GM18502 (cell line): ENCODE results near the gene CALR3.
A peak's percentile ranks its signal among the peaks of the same experiment; 100 is the strongest.
"Not testable (repeated sequence)": the region's sequence is repeated elsewhere in the genome, so short reads cannot be mapped to it uniquely, and the experiment has no call there.

ENCODE experiments used
- ATAC-seq: cut with Tn5 transposase; IDR thresholded peaks from one replicate; pipeline ENCODE4 v1.9.1; 2021; ENCODE audit warnings: mild to moderate bottlenecking; ENCODE audit not compliant: unreplicated experiment, poor library complexity

The CALR3 gene

GRCh38 chr19:16458391-16459341 is 37.3 kb downstream of the CALR3 start:
- no peak for ATAC-seq

GRCh38 chr19:16457954-16458331 is 38.0 kb downstream of the CALR3 start:
- ATAC-seq, result no peak

DNA sequence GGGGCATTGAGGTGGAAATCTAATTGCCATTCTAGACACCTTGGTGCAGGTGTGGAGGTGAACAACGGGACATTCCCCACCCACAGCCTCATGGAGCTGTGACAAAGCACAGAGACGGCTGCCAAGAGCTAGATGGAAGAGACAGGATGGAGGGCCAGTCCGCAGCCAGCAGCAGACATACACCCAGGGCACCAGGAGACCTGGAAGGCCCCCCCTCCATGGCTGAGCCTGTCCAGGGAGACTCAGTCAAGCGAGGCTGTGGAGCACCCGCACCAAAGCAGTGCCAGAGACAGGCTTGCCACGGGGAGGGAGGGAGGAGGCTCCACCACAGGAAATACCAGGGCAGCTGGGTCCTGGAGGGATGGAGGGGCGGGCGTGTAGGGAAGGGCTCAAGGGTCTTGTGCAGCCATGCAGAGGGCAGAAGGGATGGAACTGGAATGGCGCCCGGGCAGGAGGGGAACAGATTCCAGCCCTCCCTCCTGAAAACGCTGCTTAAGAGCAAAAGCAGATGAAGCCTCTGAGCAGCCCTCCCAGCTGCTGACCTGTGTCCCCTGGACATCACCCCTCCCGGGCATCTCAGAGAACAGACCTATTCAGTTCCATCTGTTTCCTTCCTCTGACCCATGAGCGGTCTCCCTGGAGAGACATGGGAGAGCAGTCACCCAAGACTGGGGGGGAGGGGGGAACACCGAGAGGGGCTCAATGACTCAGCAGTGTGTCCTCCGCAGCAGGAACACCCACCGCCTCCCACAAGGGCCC is 38.6 kb downstream of the CALR3 start:
- ATAC-seq, result no peak

- no peak for ATAC-seq
Observed at GRCh38 chr19:16456652-16457194, 39.2 kb downstream of the CALR3 start.

DNA sequence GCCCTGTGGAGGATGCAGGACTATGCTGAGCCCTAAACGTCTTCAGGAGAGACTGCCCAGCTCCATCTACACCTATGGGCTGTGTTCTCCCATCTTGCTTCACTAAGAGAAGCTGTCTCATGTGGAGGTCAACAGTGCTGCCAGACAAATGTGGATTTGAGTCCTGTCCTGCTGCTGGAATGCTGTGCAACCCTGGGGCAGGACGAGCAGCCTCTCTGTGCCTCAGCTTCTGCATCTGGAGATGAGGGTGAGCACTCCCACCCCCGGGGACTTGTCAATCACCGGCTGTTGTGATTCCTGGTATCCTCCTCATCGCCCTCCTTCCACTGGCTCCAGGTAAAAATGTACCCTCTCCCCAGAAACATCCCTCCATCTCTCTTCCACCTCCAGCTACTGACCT is 40.5 kb downstream of the CALR3 start:
- ATAC-seq, result no peak

DNA sequence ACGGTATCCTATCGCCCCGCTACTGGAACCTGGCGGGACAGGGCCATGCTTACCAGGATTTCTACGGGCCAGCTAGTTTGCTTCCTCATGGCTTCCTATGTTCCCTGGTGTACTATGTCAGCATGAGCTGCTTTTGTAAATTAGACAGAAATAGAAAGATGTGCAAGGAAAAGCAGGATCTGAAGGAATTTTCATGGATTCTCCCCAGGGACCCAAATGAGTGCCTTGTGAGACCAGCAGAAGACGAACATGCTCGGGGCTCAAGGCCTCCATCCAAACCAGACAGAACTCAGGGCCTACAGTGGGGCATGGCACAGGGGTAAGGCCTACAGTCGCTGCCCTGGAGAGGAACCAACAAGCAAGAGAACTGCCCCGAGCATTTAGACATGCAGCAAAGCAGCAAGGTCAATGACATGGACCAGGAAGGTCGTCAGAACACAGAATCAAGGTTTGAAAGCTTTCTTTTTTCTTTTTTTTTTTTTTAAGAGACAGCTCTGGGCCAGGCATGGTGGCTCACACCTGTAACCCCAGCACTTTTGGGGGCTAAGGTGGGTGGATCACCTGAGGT is 41.5 kb downstream of the CALR3 start:
- ATAC-seq, result no peak

- ATAC-seq, result no peak
Observed at GRCh38 chr19:16452325-16452724, 43.6 kb downstream of the CALR3 start.

GRCh38 chr19:16449330-16449961 is 46.5 kb downstream of the CALR3 start:
- peak; percentile 43 for ATAC-seq

DNA sequence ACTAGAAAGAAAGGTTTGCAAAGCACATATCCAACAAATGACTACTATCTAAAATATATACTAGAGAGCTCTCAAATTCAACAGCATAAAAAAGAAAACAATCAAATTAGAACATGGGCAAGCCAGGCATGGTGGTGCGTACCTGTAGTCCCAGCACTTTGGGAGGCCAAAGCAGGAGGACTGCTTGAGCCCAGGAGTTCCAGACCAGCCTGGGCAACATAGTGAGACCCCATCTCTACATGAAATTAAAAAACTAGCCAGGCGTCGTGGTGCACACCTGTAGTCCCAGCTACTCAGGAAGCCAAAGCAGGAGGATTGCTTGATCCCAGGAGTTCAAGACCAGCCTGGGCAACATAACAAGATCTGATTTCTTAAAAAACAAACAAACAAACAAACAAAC is 47.1 kb downstream of the CALR3 start:
- ATAC-seq, result not testable (repeated sequence)

GRCh38 chr19:16446724-16447368 is 49.1 kb downstream of the CALR3 start:
- peak; percentile 30 for ATAC-seq

- ATAC-seq, result peak; percentile 44
Observed at GRCh38 chr19:16446108-16446723, 49.8 kb downstream of the CALR3 start.

GRCh38 chr19:16445238-16446107 is 50.5 kb downstream of the CALR3 start:
- peak; percentile 35 for ATAC-seq

- ATAC-seq, result no peak
Observed at GRCh38 chr19:16444269-16444600, 51.7 kb downstream of the CALR3 start.

- no peak for ATAC-seq
Observed at GRCh38 chr19:16442386-16443276, 53.3 kb downstream of the CALR3 start.

- no peak for ATAC-seq
Observed at GRCh38 chr19:16441661-16442162, 54.3 kb downstream of the CALR3 start.

DNA sequence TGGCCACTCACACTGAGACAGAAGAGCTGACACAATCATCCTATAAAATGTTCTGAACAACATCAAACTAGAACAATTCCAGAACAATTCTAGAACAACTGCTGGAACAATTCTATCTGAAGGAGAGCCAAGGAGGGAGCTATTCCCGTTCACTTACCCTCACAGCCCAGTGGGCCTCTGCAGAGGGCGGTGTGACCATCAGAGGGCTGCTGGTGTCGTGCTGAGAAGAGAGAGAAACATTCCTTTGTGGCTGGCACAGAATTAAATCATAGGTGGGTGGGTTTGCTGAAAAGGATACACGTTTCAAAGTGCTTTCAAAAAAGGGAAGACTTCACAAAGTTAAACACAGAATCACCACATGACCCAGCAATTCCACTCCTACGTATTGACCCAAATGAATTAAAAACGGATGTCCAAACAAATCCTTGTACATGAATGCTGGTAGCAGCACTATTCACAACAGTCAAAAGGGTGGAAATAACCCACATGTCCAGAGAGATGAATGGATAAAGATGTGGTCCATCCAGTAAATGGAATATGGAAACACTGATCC is 59.1 kb downstream of the CALR3 start:
- ATAC-seq, result no peak

GRCh38 chr19:16435999-16436650 is 59.8 kb downstream of the CALR3 start:
- no peak for ATAC-seq
